ENCODE measurements around the gene CCDC175.

DNA sequence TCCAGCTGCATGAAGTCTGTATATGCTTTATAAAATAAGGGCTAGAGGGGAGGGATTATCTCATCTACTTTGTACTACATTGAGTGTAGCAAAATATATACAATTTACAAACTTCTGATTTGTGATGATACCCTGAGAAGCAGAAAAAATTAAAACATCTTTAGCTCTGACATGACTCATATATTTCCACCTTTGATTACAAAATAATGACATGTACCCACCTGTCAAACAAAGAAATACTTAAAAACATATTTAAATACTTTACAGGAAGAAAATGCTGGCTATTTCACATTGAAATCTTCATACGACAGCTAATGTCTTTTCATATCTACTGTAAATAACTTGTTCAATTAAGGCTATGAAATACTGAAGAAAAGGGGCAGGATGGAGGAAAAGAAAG lies 114.7 kb downstream of the CCDC175 start:
- TF ChIP-seq POLR2A (IDR thresholded peaks at IDR 0.05), result no peak
- TF ChIP-seq, protein P1, sequence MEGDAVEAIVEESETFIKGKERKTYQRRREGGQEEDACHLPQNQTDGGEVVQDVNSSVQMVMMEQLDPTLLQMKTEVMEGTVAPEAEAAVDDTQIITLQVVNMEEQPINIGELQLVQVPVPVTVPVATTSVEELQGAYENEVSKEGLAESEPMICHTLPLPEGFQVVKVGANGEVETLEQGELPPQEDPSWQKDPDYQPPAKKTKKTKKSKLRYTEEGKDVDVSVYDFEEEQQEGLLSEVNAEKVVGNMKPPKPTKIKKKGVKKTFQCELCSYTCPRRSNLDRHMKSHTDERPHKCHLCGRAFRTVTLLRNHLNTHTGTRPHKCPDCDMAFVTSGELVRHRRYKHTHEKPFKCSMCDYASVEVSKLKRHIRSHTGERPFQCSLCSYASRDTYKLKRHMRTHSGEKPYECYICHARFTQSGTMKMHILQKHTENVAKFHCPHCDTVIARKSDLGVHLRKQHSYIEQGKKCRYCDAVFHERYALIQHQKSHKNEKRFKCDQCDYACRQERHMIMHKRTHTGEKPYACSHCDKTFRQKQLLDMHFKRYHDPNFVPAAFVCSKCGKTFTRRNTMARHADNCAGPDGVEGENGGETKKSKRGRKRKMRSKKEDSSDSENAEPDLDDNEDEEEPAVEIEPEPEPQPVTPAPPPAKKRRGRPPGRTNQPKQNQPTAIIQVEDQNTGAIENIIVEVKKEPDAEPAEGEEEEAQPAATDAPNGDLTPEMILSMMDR (IDR thresholded peaks at IDR 0.05), result no peak
- TF ChIP-seq EP300 (IDR thresholded peaks at IDR 0.05; ENCODE audit: low read depth), result no peak
